Renal cortex interstitium (tissue), 15 donors: ENCODE data around the gene PGR. TPM values are rescaled to one million over a fixed set of nuclear protein-coding genes. Genes with fewer than 3 reads are reported as not detected.
A peak's percentile ranks its signal among the peaks of the same experiment; 100 is the strongest.

Source experiments
- DNase-seq, 11 donors: peaks; one replicate each; pipeline ENCODE4 v3.0.0-alpha.2; 2013; ENCODE audit warnings: low read depth in 9 of 11, low spot score in 4 of 11; ENCODE audit errors: extremely low read depth in 1 of 11
- long read RNA-seq, 16 experiments: transcript quantifications; one replicate each; lab custom pipeline, GENCODE V29; 2026
- polyA plus RNA-seq, 3 donors: library from polyadenylated mRNA; unstranded; fragments of 120-200 nt; gene quantifications; one replicate each; pipeline ENCODE4 v1.2.1, GENCODE V29; 2013; ENCODE audit not compliant: insufficient read length in 3 of 3

PGR gene
- polyA plus RNA-seq = under 1 TPM; 0.03 to 0.06 (median 0.05) TPM
- long read RNA-seq, donor 1 = 0 reads
- long read RNA-seq, donor 2 = 0 reads
- long read RNA-seq, donor 3 = 0 reads
- long read RNA-seq, donor 4 = 0 reads
- long read RNA-seq, donor 5 = 0 reads
- long read RNA-seq, donor 6 = 0 reads
- long read RNA-seq, donor 7 = 0 reads
- long read RNA-seq, donor 8 = 0 reads
- long read RNA-seq, donor 9 = 0 reads
- long read RNA-seq, donor 10 = 0 reads
- long read RNA-seq, donor 11 = 0 reads
- long read RNA-seq, donor 12 = 0 reads
- long read RNA-seq, donor 13 = 0 reads
- long read RNA-seq, donor 14 = 0 reads
- long read RNA-seq, donor 15 = 0 reads
- long read RNA-seq, donor 16 = 0 reads

- DNase-seq = peak in 3 of 11 donors; percentile 10 to 22 (median 15)
Measured at GRCh38 chr11:101129203-101129943, at the start of gene PGR. Gene PGR, minus strand, starts transcription at chr11:101129813. Its CDS starts 743 bp downstream, at chr11:101129070.

- DNase-seq = no peak
Measured at GRCh38 chr11:101176381-101176780, 46.8 kb upstream of the PGR start.

- DNase-seq = no peak
Measured at GRCh38 chr11:101169944-101170343, 40.3 kb upstream of the PGR start.

- DNase-seq = no peak
Measured at GRCh38 chr11:101166038-101166437, 36.4 kb upstream of the PGR start.

DNA sequence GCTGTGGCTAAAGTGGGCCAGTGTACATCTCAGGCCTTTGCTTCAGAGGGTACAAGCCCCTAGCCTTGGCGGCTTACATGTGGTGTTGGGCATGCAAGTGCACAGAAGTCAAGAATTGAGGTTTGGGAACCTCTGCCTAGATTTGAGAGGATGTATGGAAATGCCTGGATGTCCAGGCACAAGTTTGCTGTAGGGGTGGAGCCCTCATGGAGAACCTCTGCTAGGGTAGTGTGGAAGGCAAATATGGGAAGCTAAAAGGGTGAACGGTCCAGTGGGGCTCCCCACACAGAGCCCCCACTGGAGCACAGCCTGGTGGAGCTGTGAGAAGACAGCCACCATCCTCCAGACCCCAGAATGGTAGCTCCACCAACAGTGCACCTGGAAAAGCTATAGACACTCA is 28.5 kb upstream of the PGR start:
- no peak for DNase-seq

DNA sequence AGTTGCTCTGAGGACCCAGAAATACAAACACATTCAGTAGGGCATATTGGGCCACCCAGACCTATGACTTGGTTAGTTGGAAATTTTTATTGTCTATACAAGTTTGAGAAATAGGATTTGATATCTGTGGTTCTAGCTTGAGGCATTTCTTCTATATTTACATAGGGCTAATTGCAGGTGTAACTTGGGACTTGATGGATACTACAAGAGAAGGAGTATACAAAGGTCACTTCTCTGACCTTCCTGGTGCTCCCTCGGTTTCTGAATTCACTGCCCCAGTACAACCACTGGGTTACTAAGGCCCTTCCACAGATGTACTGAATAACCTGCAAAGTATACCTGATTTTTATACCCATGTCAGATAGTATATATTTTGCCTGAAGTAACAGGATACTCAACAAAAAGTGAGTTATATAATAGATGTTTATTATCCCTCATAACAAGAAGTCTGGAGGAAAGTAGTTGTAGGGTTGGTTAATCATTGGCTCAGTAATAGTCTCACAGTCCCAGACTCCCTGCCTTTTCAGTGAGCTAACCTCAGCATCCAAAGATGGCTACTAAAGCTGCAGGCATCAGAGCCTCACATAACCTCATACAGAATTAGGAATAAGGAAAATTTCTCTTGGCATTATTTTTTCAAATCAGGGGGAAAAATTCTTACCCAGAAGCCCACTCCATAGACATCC is 8.8 kb upstream of the PGR start:
- no peak for DNase-seq

- DNase-seq = no peak
Measured at GRCh38 chr11:101133190-101133589, 3.6 kb upstream of the PGR start.

GRCh38 chr11:101128571-101129202 is 926 bp downstream of the PGR start:
- DNase-seq = peak in 1 of 11 donors; percentile 4

DNA sequence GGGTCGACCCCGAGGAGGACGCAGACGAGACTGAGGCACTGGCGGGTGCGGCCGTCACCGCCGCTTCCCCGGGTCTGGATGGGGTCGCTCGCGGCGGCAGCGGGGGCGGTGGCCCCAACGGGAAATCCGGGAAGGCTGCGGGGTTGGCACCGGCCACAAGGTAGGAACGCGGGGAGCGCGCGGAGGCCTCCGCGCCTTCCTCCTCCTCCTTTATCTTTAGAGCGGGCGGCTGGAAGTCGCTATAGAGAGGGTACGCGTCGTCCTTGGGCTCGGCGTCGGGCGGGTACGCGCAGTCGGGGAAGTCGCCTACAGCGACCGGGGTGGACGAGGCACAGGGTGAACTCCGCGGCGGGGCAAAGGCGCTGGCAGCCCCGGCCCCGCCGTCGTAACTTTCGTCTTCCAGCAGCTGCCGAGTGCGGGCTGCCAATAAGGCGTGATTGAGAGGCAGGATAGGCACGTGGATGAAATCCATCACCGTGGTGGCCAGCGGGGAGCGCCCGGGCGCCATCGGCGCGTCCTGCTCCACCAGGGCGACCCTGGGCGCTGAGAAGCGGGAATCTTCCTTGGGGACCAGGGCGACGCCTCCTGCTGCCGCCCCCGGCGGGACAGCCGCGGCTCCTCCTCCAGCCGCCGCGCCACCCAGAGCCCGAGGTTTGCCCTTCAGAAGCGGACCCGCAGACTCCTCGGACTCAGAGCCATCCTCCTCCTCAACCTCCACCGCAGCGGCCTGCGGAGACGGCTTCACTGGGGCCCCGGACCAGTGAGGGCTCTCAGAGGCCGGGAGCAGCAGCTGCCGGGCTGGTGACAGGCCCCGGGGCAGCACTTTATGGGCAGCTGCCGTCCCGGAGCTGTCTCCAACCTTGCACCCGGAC is 1.7 kb downstream of the PGR start:
- peak in 4 of 11 donors; percentile 6 to 18 (median 14) for DNase-seq

GRCh38 chr11:101127197-101127698 is 2.4 kb downstream of the PGR start:
- peak in 4 of 11 donors; percentile 5 to 11 (median 9) for DNase-seq

DNA sequence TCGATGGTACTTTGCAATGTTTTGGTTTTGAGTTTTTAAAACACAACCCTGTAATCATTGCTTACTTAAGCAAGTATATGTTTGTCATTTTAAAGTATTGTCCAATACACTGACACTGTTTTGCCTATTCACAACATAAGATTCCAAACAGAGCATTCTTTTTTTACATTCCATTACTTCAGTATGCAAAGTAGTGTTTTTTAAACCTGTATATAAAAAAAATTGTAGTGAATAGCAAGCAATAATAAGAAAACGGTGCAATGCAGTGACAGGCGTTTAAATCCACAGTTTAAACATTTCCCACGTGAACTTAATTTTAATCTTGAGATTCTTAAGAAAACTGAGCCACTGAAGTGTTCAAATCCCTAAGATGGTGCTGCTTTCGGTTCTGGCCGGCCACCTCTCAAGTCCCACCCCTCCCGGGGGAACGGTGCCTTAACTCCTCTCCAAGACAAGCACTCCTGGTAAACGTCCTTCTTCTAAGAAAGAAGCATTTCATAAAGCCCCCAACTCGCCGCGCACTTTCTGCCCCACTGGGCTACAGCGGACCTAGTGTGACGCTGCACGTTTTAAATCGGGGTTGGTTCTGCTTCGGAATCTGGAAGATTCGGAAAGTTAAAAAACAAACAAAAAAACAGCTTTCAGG is 2.9 kb downstream of the PGR start:
- peak in 3 of 11 donors; percentile 4 to 33 (median 7) for DNase-seq

DNA sequence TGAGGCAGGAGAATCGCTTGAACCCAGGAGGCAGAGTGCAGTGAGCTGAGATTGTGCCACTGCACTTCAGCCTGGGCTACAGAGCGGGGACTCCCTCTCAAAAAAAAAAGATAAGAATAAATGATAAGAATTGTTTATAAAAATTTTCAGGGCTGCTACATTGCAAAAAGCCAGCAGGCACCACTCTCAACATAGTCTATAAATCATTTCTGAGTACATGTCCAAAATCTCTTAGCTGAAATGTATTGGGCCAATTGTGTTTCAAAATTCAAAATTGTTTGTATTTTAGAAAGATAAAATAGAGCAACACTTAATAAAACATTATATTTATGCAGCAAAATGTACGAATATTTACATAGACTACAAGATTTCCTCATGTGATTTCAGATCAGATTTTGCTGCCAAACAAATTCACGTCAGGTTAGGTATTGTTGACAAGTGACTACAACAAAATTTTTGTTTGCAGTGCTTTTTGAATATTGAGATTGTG is 13.9 kb downstream of the PGR start:
- DNase-seq = no peak

DNA sequence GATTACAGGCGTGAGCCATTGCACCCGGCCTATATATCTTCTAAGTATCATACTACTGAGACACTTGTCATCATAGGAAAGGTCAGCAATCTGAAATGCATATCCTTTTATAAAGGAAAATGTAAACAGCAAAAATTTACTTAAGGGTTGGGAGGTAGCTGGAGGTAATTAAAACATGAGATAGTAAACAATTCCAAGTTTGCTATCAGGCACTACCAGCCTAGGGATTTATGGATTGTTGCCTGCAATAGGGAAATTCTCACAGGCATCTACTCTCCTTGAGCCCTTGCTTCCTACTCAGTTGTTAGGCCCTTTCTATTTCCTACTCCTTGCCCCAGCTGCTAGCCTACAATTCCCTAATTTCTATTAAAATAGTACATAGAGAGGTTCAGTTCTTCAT is 16.1 kb downstream of the PGR start:
- no peak for DNase-seq

GRCh38 chr11:101104716-101105115 is 24.9 kb downstream of the PGR start:
- no peak for DNase-seq

DNA sequence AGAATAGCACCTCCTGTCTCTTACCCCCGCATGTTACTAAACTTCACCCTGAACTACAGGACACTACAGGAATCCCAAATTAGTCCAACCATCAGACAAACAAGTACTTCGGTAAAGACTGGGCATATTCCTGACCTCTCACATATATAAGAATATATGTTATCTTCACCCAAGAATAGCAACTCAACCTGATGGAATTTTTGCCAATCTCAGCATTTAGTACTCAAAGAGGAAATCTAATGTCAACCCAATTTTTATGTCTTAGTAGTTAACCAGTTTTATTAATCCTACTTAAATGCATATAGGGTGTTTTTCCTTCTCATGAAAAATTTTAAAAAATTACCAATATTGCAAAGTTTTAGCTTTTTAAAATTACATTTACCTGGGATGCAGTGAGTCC is 26.2 kb downstream of the PGR start:
- DNase-seq = no peak

DNA sequence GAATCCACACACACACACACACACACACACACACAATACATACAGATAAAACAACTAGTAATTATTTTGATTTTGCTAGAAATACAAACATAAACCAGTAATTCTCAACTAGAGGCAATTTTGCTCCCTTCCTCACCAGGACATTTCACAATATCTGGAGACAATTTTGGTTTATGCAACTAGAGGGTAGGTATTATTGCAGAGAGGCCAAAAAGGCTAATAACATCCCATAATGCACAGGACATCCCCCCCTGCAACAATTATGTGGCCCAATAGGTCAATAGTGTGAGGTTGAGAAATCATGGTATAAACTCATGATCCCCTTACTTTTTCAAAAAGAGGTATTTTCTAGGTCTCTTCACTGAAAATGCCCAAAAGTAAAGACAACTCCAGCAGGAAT is 29.0 kb downstream of the PGR start:
- no peak for DNase-seq

DNA sequence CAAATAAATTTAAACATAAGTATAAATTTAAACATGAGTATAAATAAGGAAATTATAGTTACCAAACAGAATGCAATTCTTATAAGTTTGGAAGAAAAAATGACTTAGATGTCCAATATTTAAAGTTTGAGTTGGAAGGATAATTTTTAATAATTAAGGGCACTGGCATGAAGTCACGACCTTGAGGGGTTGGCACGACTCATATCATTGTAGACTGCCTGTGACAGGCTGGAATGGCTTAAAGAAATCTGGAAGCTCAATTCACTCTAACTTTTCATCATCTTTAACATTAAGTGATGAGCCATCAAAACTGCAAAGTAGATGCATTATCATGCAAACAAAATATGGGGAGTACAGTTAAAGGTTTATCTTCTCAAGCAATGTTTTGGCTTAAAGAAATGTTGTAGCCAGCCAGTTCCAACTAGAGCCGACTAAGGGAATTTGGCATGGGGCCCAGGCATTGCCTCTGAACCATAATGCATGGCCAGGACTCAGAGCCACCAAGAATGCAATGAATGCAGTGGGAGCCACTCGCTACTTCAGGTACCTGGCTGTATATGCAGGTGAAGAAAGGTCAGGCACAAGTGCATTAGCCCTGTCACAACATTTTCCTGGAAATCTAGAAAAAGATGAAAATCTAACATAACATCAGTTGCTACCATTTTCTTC is 33.4 kb downstream of the PGR start:
- no peak for DNase-seq
